ENCODE data around the gene DOCK8.

DNA sequence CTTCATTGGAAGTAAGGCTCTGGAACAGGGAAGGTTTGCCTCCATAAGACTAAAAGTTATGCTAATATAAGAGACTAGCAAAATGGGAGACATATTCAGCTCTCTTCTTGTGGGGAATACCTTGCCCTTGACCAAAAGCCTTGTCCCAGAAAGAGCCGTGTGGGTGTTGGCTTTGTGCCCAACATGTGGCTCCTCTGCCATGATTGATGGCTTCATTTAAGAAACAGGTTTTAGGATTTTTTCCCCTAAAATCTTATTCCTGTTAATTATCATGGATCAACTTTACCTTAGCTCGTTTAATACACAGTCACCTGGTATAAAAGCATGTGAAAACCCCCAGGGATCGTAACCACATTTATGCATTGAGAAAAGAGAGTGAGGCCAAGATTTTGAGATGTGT is 38.9 kb downstream of the DOCK8 start:
- TF ChIP-seq, protein P1, sequence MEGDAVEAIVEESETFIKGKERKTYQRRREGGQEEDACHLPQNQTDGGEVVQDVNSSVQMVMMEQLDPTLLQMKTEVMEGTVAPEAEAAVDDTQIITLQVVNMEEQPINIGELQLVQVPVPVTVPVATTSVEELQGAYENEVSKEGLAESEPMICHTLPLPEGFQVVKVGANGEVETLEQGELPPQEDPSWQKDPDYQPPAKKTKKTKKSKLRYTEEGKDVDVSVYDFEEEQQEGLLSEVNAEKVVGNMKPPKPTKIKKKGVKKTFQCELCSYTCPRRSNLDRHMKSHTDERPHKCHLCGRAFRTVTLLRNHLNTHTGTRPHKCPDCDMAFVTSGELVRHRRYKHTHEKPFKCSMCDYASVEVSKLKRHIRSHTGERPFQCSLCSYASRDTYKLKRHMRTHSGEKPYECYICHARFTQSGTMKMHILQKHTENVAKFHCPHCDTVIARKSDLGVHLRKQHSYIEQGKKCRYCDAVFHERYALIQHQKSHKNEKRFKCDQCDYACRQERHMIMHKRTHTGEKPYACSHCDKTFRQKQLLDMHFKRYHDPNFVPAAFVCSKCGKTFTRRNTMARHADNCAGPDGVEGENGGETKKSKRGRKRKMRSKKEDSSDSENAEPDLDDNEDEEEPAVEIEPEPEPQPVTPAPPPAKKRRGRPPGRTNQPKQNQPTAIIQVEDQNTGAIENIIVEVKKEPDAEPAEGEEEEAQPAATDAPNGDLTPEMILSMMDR (IDR thresholded peaks at IDR 0.05): no peak
- TF ChIP-seq EZH2 (IDR thresholded peaks at IDR 0.05) (no peak), EZH2phosphoT487 (IDR thresholded peaks at IDR 0.05) (no peak)

Measured in neural progenitor cell (in vitro differentiated cells).